Panc1 (cell line): Measurements from ENCODE around the gene LTB4R. TPM values are rescaled to one million over a fixed set of nuclear protein-coding genes. Genes with fewer than 3 reads are reported as not detected.
"Not testable (repeated sequence)": the region's sequence is repeated elsewhere in the genome, so short reads cannot be mapped to it uniquely, and the experiment has no call there.

Experiments used
- ATAC-seq: fragments of 200-7000 bp; cut with Tn5 transposase; 2 replicates; pipeline ENCODE4 v1.9.1; 2020; ENCODE audit warnings: mild to moderate bottlenecking, moderate library complexity
- BruUV-seq: library from RNA; stranded (reverse); fragments of 400-500 nt; replicated peaks from 2 replicates; lab custom pipeline; 2021; lab: Mats Ljungman, UMichigan
- CTCF ChIA-PET: fragments of 300-600 bp; sonication (Branson Sonifier 250); formaldehyde crosslinking; loops from one replicate; lab custom pipeline; 2022; ENCODE audit warnings: antibody characterized with exemption; lab: Charles Lee
- POLR2A ChIA-PET: fragments of 300-600 bp; sonication (Branson Sonifier 250); formaldehyde crosslinking; loops from one replicate; lab custom pipeline; 2022; ENCODE audit warnings: antibody characterized with exemption; lab: Charles Lee
- DNase-seq: peaks from one replicate; pipeline ENCODE4 v3.0.0-alpha.2; 2010; ENCODE audit warnings: low read depth, low spot score
- H3K27ac ChIP-seq: 2 replicates; pipeline ENCODE4 v1.5.1; 2011; ENCODE audit warnings: mild to moderate bottlenecking, low read length, inconsistent platforms
- H3K27me3 ChIP-seq: fragments of 200-500 bp; sonication (Bioruptor generic); 2 replicates; pipeline ENCODE4 v1.6.0; 2014; ENCODE audit warnings: low read length, inconsistent platforms; ENCODE audit not compliant: control insufficient read depth, insufficient read depth
- H3K36me3 ChIP-seq: fragments of 200-500 bp; sonication (Bioruptor generic); 2 replicates; pipeline ENCODE4 v1.5.1; 2014; ENCODE audit warnings: inconsistent platforms, mild to moderate bottlenecking, low read length, moderate library complexity; ENCODE audit not compliant: control insufficient read depth, insufficient read depth
- H3K4me1 ChIP-seq: 2 replicates; pipeline ENCODE4 v1.5.1; 2011; ENCODE audit warnings: inconsistent platforms, mild to moderate bottlenecking, low read length, moderate library complexity; ENCODE audit not compliant: control insufficient read depth, insufficient read depth
- H3K4me3 ChIP-seq, 2 experiments: 2 replicates each; pipeline ENCODE4 v1.5.1; 2011 to 2012; ENCODE audit warnings: low read depth in 2 of 2, low read length in 2 of 2, mild to moderate bottlenecking in 2 of 2, inconsistent platforms in 1 of 2, moderate library complexity in 1 of 2
- H3K9me3 ChIP-seq: fragments of 200-500 bp; sonication (Bioruptor generic); 2 replicates; pipeline ENCODE4 v1.5.1; 2014; ENCODE audit warnings: low read depth, mild to moderate bottlenecking, inconsistent platforms, low read length, moderate library complexity; ENCODE audit not compliant: control insufficient read depth, insufficient read depth
- POLR2AphosphoS5 ChIP-seq: IDR thresholded peaks from 2 replicates; pipeline ENCODE4 v1.6.1; 2012; ENCODE audit warnings: mild to moderate bottlenecking, low read depth, low read length, moderate library complexity
- SIN3A ChIP-seq: IDR thresholded peaks from 2 replicates; pipeline ENCODE4 v1.6.1; 2012; ENCODE audit warnings: low read depth, mild to moderate bottlenecking, low read length, moderate library complexity, borderline replicate concordance; ENCODE audit not compliant: insufficient read depth
- TCF7L2 ChIP-seq: IDR thresholded peaks from 2 replicates; pipeline ENCODE4 v1.6.1; 2011; ENCODE audit warnings: mild to moderate bottlenecking, low read depth, low read length, inconsistent platforms
- in situ Hi-C: cut with HindIII; loops from 2 replicates; pipeline ENCODE4 v1.10.0; 2016; ENCODE audit warnings: low sequenced_read_pairs, low pct_unique_long_range_greater_than_20kb
- intact Hi-C: fragments of 100-400 bp; cut with micrococcal nuclease; formaldehyde crosslinking; loops from one replicate; pipeline ENCODE4 v1.10.0; 2022; ENCODE audit not compliant: unreplicated experiment
- total RNA-seq: library from RNA; stranded (reverse); gene quantifications from one replicate; pipeline ENCODE4 v1.2.1, GENCODE V29; 2021; ENCODE audit not compliant: unreplicated experiment
- TF ChIP-seq, protein P1 (sequence below), 2 experiments: IDR thresholded peaks; 2 replicates each; pipeline ENCODE4 v1.6.1; 2011 to 2012; ENCODE audit warnings: low read depth in 2 of 2, control low read depth in 1 of 2, low read length in 1 of 2, mild to moderate bottlenecking in 1 of 2, moderate library complexity in 1 of 2; ENCODE audit not compliant: insufficient read depth in 1 of 2
- TF ChIP-seq, protein P2 (sequence below): fragments of 450-650 bp; IDR thresholded peaks from 2 replicates; pipeline ENCODE4 v1.5.1; 2017; ENCODE audit warnings: mild to moderate bottlenecking

The LTB4R gene
- total RNA-seq, 1 experiment from 2014 or later, result 4.8 TPM

DNA sequence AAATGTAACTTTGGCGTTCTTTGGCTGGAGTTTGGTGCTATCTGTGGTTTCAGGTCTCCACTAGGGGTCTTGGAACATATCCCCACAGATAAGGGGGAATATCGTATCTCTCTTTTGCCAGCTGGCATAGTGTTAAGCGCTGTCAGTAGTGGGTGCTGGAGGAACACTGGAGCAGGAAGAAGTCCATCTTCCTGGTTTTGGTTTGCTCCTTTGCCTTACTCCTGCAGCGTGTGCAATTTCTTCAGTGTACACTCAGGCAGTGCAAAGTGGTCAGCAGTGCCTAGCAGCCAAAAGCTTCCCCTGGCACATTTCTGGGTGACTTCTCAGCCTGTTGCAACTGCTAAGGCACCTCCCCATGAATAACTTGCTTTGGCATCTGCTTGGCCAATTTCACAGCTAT is 40.2 kb downstream of the LTB4R start:
- Histone ChIP-seq H3K4me1 (no peaks in the 10 kb centered on the region), H3K27ac (no peak overlapping the region), H3K4me3 (no peak overlapping the region), H3K36me3 (no peaks in the 10 kb centered on the region), H3K9me3 (no peaks in the 10 kb centered on the region), H3K27me3 (no peaks in the 10 kb centered on the region)
- in situ Hi-C loops, result no loop called here
- no TSS peak for BruUV-seq
- ChIA-PET CTCF (interaction anchor here (0.6 kb wide), 1 partner anchor 90 kb away, joined by 3 read pairs; no protein-coding TSS in a partner anchor), POLR2A (interaction anchor here (0.6 kb wide), 1 partner anchor 87 kb away, joined by 3 read pairs; no protein-coding TSS in a partner anchor)
- TF ChIP-seq SIN3A, result no peak
- TF ChIP-seq POLR2AphosphoS5, result no peak
- TF ChIP-seq, protein P1, sequence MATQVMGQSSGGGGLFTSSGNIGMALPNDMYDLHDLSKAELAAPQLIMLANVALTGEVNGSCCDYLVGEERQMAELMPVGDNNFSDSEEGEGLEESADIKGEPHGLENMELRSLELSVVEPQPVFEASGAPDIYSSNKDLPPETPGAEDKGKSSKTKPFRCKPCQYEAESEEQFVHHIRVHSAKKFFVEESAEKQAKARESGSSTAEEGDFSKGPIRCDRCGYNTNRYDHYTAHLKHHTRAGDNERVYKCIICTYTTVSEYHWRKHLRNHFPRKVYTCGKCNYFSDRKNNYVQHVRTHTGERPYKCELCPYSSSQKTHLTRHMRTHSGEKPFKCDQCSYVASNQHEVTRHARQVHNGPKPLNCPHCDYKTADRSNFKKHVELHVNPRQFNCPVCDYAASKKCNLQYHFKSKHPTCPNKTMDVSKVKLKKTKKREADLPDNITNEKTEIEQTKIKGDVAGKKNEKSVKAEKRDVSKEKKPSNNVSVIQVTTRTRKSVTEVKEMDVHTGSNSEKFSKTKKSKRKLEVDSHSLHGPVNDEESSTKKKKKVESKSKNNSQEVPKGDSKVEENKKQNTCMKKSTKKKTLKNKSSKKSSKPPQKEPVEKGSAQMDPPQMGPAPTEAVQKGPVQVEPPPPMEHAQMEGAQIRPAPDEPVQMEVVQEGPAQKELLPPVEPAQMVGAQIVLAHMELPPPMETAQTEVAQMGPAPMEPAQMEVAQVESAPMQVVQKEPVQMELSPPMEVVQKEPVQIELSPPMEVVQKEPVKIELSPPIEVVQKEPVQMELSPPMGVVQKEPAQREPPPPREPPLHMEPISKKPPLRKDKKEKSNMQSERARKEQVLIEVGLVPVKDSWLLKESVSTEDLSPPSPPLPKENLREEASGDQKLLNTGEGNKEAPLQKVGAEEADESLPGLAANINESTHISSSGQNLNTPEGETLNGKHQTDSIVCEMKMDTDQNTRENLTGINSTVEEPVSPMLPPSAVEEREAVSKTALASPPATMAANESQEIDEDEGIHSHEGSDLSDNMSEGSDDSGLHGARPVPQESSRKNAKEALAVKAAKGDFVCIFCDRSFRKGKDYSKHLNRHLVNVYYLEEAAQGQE (IDR thresholded peaks at IDR 0.05; ENCODE audit: insufficient read depth in 1 of 2, low read depth in 2 of 2, low read length in 1 of 2), result no peak
- TF ChIP-seq, protein P2, sequence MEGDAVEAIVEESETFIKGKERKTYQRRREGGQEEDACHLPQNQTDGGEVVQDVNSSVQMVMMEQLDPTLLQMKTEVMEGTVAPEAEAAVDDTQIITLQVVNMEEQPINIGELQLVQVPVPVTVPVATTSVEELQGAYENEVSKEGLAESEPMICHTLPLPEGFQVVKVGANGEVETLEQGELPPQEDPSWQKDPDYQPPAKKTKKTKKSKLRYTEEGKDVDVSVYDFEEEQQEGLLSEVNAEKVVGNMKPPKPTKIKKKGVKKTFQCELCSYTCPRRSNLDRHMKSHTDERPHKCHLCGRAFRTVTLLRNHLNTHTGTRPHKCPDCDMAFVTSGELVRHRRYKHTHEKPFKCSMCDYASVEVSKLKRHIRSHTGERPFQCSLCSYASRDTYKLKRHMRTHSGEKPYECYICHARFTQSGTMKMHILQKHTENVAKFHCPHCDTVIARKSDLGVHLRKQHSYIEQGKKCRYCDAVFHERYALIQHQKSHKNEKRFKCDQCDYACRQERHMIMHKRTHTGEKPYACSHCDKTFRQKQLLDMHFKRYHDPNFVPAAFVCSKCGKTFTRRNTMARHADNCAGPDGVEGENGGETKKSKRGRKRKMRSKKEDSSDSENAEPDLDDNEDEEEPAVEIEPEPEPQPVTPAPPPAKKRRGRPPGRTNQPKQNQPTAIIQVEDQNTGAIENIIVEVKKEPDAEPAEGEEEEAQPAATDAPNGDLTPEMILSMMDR, result no peak
- TF ChIP-seq TCF7L2, result no peak
- DNase-seq (no peak), ATAC-seq (no peak)
- intact Hi-C loops, result no loop called here

DNA sequence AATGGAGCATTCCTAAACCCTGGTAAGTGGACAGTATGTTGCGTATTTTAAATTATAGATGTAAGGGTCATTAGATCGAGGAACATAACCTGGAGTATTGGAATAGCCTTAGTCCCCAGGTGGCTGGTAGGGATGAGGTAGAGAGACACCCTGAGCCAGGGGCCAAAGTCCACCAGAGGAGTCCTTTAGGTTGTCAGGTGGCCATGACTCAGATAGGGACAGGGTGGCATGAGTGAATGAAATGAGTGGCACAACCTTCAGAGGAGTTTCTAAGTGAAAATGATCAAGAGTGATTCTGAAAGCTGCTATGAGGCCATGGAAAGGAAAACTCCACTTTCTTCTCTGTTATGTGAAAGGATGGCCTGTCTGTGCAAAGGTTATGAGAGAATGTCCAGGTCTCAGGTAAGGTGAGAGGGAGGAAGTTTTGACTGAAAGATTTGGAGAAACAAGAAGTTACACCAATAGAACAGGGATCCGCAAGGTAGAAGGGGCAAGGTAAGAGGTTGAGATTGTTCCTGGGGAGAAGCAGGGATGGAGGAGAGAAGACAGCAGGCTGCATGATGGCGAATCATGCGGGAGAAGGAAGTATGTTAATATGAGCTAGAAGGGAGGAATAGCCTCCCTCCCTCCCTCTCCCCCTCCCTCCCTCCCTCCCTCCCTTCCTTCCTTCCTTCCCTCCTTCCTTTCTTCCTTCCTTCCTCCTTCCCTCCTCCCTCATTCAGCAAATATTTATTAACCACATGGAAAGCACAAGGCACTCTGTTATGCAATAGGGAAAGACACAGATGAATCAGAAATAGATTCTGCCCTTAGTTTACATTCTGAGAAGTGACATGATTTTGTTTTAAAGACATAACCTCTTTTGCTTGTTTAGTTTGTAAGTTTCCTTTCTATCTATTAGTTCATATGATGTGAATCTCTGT is 42.5 kb downstream of the LTB4R start:
- CTCF ChIA-PET, result no interaction called here
- H3K36me3 ChIP-seq, result no peaks in the 10 kb centered on the region
- intact Hi-C loops (no loop called here), in situ Hi-C loops (no loop called here)
- BruUV-seq, result no TSS peak
- H3K9me3 ChIP-seq, result no peaks in the 10 kb centered on the region
- H3K27me3 ChIP-seq, result no peaks in the 10 kb centered on the region
- TF ChIP-seq, protein P2, result no peak
- DNase-seq (no peak), ATAC-seq (no peak)
- no peak overlapping the region for H3K4me3 ChIP-seq
- no peak overlapping the region for H3K27ac ChIP-seq
- no peaks in the 10 kb centered on the region for H3K4me1 ChIP-seq
- POLR2A ChIA-PET, result no interaction called here

DNA sequence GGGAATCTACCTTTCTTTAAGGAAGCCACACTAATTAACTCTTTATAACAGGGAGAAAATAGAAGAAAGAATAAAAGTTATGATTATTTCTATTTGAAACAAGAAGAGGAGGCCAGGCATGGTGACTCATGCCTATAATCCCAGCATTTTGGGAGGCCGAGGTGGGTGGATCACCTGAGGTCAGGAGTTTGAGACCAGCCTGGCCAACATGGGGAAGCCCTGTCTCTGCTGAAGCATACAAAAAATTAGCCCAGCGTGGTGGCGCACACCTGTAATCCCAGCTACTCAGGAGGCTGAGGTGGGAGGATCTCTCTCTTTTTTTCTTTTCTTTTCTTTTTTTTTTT is 43.2 kb downstream of the LTB4R start:
- POLR2A ChIA-PET, H3K9me3 ChIP-seq, ATAC-seq, H3K4me3 ChIP-seq, in situ Hi-C loops, BruUV-seq, H3K27me3 ChIP-seq, DNase-seq, H3K4me1 ChIP-seq, intact Hi-C loops, H3K36me3 ChIP-seq, CTCF ChIA-PET, H3K27ac ChIP-seq: not testable (repeated sequence)
